Omental fat pad (tissue), 4 donors: ENCODE data around the gene MYOCOS. TPM values are rescaled to one million over a fixed set of nuclear protein-coding genes. Genes with fewer than 3 reads are reported as not detected.

ENCODE experiments used
- ATAC-seq: fragments of 150-250 bp; one replicate; pipeline ENCODE4 v1.9.1; 2016; ENCODE audit warnings: mild to moderate bottlenecking, moderate library complexity; ENCODE audit not compliant: low FRiP score
- DNase-seq: peaks from one replicate; pipeline ENCODE4 v3.0.0-alpha.2; 2019; ENCODE audit warnings: low spot score
- CTCF ChIP-seq, 3 donors: fragments of 450-650 bp; IDR thresholded peaks; one replicate each; pipeline ENCODE4 v1.5.1; 2016 to 2017; ENCODE audit warnings: antibody characterized with exemption in 3 of 3, mild to moderate bottlenecking in 3 of 3, moderate library complexity in 2 of 3
- total RNA-seq, 4 donors: library from RNA; depleted of rRNA; stranded (reverse); fragments of >200 nt; gene quantifications; one replicate each; pipeline ENCODE4 v1.1.0, GENCODE V29; 2016

MYOCOS gene
- total RNA-seq, 4 donors from 2014 or later: not detected

- no peak for ATAC-seq
- no peak for DNase-seq
- no peak for TF ChIP-seq CTCF (IDR thresholded peaks at IDR 0.05)
Observed at GRCh38 chr1:171663036-171663853, 41.2 kb downstream of the MYOCOS start.

- no peak for ATAC-seq
- no peak for TF ChIP-seq CTCF (IDR thresholded peaks at IDR 0.05)
- DNase-seq: no peak
Observed at GRCh38 chr1:171663854-171664575, 42.0 kb downstream of the MYOCOS start.

- TF ChIP-seq CTCF (IDR thresholded peaks at IDR 0.05): no peak
- ATAC-seq (no peak), DNase-seq (no peak)
Observed at GRCh38 chr1:171664976-171665375, 42.9 kb downstream of the MYOCOS start.

GRCh38 chr1:171666114-171666769, 44.2 kb downstream of the MYOCOS start:
- no peak for TF ChIP-seq CTCF (IDR thresholded peaks at IDR 0.05)
- ATAC-seq: no peak
- no peak for DNase-seq

GRCh38 chr1:171668372-171668771, 46.3 kb downstream of the MYOCOS start:
- ATAC-seq (no peak), DNase-seq (no peak)
- no peak for TF ChIP-seq CTCF (IDR thresholded peaks at IDR 0.05)

GRCh38 chr1:171670739-171671138, 48.7 kb downstream of the MYOCOS start:
- no peak for DNase-seq
- TF ChIP-seq CTCF (IDR thresholded peaks at IDR 0.05): no peak
- ATAC-seq: no peak
